Right renal pelvis (tissue), 4 donors: ENCODE data around the gene CCDC7. TPM values are rescaled to one million over a fixed set of nuclear protein-coding genes. Genes with fewer than 3 reads are reported as not detected.
"Not testable (repeated sequence)": the region's sequence is repeated elsewhere in the genome, so short reads cannot be mapped to it uniquely, and the experiment has no call there.

Source experiments
- DNase-seq, 4 donors: peaks; one replicate each; pipeline ENCODE4 v3.0.0-alpha.2; 2013; ENCODE audit warnings: low read depth in 4 of 4, low spot score in 3 of 4, missing footprints in 1 of 4
- polyA plus RNA-seq, 4 donors: library from polyadenylated mRNA; unstranded; fragments of 120-200 nt; gene quantifications; one replicate each; pipeline ENCODE4 v1.2.1, GENCODE V29; 2013; ENCODE audit not compliant: insufficient read length in 4 of 4

CCDC7 gene
- polyA plus RNA-seq: 1 to 10 TPM; 3.9 to 6.6 (median 5.4) TPM

DNA sequence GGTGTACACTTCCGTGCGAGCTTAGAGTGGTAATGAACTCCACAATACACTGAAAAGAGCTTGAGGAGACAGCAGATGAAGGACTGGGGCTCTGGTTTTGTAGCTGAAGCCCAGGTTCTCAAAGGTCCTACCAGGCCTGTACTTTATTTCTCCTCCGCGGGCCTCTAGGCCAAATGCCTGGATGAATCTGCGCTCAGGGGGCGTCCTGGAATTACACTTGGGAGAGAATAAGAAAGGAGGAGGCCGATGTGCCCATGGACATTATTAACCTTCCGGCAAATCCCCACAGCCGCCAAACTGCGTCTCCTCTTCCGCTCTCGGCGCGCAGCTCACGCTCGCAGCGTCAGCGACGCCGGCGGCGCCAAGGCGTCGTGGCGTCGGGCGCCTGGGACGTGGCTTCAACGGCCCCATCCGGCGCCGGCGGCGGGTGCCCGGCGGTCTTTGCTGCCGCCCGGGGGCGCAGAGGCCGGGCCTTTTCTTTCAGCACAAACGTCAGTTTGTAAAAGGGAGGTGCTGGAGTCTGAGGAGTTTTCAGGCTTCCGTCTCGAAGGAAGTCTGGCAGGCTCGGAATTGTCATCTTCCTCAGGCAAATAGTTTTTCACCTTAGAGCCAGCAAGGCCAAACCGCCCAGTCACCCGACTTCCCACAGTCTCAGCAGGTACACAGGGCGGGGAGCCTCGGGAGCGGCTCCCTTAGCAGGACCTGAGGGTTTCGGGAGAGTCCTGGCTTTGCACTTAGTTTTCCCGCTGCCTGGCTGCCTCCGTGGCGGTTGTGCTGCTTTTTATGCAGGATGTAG is at the start of gene CCDC7:
Gene CCDC7, plus strand, starts transcription at position 401 of the 796 bp plus-strand sequence. CDS start 5,503 bp downstream, outside the sequence.
- peak; percentile 68 to 83 (median 74) for DNase-seq

DNA sequence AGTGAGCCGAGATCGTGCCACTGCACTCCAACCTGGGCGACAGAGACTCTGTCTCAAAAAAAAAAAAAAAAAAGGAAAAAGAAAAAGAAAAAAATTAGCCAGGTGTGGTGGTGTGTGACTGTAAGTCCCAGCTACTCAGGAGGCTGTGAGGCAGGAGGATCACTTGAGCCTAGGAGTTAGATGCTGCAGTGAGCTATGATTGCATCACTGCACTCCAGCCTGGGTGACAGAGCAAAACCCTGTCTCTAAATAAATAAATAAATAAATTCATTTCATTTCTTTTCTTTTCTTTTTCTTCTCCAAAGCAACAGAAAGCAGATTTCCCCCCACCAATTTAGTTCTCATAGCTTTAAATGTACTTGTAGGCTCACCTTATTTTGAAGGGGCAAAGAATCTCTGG is 48.8 kb upstream of the CCDC7 start:
- DNase-seq: not testable (repeated sequence)

DNA sequence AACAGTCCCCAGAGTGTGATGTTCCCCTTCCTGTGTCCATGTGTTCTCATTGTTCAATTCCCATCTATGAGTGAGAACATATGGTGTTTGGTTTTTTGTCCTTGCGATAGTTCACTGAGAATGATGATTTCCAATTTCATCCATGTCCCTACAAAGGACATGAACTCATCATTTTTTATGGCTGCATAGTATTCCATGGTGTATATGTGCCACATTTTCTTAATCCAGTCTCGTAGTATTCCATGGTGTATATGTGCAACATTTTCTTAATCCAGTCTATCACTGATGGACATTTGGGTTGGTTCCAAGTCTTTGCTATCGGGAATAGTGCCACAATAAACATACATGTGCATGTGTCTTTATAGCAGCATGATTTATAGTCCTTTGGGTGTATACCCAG is 46.2 kb upstream of the CCDC7 start:
- DNase-seq: not testable (repeated sequence)

DNA sequence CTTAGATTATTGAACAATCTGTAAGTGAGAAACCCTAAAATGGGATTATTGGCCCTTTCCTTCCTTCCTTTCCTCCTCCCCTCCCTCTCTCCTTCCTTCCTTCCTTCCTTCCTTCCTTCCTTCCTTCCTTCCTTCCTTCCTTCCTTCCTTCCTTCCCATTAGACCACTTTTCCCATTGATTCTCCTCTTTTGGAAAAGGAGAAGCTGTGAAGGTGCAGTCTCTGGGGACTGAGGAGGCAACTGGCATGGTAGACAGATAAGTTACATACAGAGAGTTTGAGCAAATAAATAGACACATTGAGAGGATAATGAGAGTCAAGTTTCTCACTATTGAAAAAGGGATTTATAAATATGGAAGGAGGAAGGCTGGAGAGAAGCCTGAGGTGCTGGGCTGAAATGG is 45.0 kb upstream of the CCDC7 start:
- DNase-seq: no peak

DNA sequence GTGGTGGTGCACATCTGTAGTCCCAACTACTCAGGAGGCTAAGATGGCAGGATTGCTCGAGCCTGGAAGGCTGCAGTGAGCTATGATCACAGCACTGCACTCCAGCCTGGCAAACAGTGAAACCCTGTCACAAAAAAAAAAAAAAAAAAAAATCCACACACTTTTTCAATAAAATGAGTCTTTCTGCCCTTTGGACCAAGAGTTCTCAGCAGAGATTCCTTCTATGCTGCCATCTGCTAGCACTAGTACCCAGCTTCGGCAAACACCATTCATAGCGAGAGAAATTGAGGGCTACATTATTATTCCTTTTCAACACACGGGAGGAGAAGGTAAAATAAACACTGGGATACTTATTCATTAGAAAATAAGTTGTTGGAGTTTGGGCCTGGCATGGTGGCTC is 43.4 kb upstream of the CCDC7 start:
- DNase-seq: no peak

DNA sequence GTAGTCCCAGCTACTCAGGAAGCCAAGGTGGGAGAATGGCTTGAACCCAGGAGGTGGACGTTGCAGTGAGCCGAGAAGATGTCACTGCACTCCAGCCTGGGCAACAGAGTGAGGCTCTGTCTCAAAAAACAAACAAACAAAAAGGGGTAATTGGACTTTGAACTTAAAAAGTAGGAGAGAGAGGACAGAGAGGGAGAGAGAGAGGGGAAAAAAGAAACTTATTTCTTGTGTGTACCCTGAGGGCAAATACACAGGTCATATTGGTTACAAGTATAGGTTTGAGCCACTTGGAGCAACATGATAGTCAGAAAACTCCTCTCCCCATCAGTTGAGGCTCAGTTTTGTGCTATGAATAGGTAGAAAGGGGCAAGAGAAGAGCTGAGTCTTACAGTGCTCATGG is 42.8 kb upstream of the CCDC7 start:
- DNase-seq: no peak

DNA sequence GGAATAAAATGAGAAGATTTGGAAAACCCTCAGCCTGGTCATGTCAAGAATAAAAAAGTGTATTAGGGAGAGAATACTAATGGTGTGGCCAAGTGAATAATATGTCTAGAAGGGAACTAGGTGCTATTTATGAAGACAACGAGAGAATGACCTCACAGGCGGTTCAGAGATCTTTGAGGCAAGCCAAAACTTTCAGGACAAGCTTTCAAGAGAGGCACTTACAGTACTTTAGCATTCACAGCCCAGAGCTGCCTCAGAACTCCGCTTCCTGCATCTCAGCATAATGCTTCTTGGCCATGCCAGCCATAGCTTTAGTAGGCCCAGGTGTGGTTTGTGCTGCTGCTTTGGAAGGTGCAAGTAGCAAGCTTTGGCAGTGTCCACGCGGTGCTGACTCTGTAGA is 37.2 kb upstream of the CCDC7 start:
- DNase-seq: no peak

DNA sequence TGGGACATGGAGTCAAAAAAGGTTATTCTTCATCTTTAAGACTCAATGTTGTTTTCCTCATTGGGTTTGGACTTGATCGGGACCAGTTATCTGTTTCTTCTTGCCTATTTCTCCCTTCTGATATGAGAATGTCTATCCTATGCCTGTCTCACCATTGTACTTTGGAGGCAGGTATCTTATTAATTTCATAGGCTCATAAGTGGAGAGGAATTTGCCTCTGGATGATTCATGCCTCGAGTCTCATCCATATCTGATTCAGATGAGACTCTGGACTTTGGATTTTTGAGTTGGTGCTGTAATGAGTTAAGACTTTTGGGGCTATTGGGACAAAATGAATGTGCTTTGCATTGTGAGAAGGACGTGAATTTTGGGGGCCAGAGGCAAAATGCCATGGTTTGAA is 36.2 kb upstream of the CCDC7 start:
- DNase-seq: no peak

DNA sequence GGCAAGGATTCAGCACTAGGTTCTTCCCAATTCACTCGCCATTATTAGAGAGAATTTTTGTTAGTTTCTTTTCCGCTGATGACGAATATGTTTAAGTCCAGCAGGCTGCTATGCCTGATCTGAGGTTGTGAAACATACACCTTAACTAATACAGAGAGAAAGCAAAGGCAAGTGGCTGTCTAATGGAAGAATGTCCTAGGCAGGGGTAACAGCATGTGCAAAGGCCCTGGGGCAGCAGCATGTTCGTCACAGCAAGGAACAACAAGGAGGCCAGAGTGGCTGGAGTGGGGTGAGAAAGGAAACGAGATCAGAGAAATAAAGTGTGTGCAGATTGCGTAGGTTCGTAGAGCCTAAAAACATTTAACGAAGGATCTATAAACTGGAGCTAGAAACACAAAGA is 35.4 kb upstream of the CCDC7 start:
- DNase-seq: no peak

DNA sequence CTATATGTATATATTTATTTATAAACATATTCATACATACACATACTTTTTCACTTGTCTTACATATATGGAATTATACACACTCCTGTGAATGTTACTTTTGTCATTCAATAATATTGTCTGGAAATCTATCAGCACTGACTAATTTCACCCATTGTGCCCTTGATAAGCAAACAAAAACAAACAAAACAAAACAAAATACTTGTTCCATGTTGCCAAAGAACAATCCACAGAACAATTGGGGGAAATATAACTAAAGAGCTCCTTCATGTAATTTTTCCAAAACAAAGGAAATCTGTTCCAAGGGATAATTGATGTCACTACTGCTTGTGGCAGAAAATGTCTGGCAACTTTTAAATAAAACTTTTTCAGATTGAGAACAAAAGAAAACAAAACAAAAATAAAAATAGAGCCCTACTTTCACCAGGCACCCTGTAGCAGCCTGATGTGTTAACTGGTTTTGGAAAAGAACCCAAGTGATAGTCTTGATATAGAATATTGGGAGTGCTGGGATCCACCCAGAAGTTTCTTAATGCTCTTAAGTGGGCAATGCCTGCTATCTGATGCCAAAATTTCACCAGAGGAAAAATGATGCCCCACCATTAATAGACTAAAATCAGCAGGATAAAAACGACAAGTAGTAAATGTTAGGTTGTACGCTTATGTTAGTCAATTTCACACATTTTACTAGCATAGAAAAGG is 34.0 kb upstream of the CCDC7 start:
- DNase-seq: no peak

DNA sequence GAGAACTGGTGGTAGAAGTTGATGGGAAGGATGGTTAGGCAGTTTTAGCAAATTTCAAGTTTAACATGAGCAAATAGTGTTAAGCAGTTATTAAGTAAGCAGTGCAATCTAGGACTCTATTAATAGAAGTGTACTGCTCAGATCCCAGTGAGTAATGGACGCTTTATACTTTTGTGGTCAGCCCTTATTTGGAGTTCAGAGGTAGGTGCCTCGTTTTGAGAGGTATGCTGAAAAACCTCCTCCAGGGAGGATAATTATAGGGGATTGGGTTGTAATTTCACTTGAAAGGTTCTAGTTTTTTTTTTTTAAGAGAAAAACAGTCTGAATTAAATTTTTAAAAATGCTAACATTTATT is 33.5 kb upstream of the CCDC7 start:
- DNase-seq: no peak

DNA sequence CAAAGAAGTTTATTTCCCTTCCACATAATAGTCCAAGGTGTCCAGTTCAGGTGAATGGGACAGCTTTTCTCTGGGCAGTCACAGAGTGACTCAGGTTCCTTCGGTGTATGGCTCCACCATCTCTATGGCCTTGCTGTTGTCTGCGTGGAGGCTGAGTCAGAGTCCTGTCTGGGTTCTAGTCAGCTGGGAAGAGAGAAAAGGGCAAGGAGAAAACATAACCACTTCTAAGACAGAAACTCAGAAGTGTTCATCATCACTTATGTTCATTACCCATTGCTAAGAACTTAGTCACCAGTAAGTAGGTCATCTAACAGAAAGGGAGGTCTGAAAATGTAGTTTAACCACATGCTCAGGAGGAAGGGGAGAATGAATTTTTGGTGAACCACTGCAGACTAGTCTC is 32.4 kb upstream of the CCDC7 start:
- DNase-seq: no peak

DNA sequence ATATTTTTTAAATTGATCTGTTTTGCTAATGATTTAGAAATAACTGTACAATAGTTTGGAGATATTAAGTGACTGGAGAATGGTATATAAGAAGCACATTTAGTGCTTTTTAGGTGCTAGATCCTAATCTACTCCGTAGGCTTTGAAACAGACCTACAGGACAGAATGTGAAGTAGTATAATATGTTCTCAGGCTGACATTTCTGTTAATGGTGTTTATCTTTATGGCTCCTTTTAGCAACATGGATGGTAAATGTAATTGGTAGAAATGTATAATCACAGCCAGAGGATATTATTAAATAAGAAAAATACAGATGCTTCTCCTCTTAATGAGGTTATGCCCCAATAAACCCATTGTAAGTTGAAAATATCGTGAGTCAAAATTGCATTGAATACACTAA is 30.6 kb upstream of the CCDC7 start:
- DNase-seq: no peak

DNA sequence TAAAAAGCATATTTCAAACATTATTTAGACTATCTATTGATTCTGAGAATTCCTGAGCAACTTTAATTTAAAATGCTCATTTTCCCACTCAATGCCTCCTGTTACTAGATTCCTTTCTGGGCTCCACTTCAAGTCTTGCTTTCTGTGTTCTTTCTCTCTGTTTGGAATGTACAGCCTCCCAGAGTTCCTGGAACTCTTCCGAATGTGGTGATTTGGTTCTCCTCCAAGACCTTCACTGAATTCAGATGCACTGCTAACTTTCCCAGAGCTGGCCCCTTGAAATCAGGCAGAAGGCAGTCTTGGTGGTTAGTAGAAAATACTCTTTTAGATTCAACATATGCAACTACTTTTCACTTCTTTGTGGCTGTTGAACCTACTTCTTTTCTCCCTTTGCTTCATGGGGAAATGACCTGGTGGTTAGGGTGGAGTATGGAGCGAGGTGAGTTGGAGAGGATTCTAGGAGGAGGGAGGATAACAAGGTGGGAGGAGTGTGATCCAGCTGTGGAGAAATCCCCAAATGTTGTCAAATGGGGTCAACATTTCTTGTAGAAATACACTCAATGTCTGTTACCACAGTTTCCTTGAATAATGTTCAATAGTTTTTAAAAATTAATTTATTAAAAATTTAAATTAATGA is 27.9 kb upstream of the CCDC7 start:
- peak; percentile 18 to 57 (median 49) for DNase-seq

DNA sequence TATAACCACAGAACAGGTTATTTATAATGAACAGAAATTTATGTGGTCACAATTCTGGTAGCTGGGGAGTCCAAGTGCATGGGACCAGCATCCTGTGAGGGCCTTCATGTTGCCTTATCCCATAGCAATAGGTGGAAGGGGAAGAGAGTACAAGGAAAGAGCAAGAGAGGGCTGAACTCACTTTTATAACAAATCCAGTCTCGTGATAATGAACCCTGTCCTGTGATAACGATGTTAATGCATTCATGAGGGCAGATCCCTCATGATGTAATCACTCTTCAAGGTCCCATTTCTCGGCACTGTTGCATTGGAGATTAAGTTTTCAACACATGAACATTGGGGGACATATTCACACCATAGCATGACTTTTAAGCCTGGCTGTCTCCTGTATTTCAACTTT is 27.4 kb upstream of the CCDC7 start:
- no peak for DNase-seq

DNA sequence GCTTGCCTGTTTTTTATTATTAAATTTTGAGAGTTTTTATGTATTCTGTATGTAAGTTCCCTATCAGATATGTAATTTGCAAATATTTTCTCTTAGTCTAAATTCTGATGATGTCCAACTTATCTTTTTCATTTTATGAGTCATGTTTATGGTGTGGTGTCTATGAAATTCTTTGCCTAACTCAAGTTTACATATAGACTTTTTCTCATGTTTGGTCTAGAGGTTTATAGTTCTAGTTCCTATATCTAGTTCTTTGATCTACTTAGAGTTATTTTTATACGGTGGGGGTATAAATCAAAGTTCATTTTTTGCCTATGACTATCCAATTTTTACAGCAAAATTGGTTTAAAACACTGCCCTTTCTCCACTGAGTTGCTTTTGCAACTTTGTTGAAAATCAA is 26.3 kb upstream of the CCDC7 start:
- no peak for DNase-seq

DNA sequence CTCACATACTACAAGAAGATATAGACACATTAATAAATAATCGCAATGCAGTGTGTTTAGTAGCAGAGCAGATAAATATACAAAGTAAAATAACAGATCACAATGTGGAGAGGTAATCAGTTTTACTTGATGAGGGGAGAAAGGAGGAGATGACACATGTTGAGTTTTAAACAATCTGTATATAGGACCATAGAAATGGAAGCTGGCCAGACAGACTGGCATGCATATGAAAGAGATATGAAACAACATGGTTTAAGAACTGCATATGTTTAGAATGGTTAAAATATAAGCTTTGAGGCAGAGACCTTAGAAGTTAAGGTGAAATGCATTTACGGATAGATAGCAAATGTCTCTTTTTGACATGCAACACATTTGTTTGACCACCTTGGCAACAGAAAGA is 19.8 kb upstream of the CCDC7 start:
- DNase-seq: no peak

DNA sequence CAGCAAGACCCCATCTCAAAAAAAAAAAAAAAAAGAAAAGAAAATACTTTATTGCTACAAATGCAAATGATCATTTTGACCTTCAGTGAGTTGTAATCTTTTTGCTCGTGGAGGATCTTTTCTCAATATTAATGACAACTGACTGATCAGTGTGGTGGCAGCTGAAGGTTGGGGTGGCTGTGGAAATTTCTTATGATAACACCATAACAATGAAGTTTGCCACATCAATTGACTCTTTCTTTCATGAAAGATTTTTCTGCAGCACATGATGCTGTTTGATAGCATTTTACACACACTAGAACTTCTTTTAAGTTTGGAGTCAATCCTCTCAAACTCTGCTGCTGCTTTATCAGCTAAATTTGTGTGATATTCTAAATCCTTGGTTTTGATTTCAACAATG is 12.4 kb upstream of the CCDC7 start:
- no peak for DNase-seq

DNA sequence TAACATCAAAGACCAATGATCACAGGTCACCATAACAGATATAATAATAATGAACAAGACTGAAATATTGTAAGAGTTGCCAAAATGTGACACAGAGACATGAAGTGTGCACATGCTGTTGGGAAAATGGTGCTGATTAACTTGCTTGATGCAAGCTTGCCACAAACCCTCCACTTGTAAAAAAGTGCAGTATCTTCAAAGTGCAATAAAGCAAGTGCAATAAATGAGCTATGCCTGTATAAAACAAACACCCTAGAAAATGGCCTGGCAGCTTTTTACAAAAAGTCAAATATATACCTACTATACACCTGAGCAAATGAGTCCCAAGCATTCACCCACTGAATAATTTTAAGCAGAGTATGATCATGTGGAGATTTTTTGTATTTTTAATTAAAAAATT is 9.7 kb upstream of the CCDC7 start:
- DNase-seq: no peak

DNA sequence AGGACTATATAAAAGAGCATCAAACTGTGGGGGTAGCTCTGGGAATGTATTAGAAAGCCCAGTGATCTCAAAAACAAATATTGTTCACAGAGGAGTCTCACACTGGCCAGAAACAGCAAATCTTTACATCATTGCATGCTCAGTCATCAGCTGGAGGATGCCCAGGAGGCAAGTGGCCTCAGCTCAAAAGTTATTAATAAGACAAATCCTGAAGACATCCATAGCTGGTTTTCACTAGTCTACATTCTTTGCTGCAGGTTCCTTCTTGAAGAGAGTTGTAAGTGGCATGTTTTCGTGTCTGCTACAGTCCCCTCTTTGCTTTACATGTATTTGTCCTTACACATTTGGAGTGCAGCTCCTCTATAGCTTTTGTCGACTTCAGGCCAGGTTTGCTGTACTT is 8.6 kb upstream of the CCDC7 start:
- DNase-seq: no peak

DNA sequence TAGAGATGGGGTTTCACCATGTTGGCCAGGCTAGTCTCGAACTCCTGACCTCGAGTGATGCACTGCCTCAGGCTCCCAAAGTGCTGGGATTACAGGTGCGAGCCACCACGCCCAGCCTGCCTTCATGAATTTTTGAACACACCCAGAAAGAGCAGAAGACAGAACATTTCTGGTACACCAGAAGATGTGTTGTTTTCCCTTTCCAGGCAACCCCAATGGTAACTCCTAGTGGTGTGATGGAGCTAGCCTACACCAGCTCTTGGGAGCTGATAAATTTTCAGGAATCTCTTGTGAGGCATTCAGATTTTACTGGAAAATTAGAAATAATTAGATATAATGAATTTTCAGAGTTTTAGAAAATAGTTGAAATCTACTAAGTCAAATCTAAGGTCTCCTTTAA is 904 bp upstream of the CCDC7 start:
- no peak for DNase-seq
